Measurements from ENCODE around the gene PODXL. TPM values are rescaled to one million over a fixed set of nuclear protein-coding genes. Genes with fewer than 3 reads are reported as not detected.

Gene PODXL
- total and polyA plus RNA-seq, 2 of the 8 experiments (the other 6 are each of a cell fraction or from before 2014, with no cell fraction given) = 638 to 925 TPM

GRCh38 chr7:131494182-131494581 is 62.2 kb downstream of the PODXL start (continued):
- peak; percentile 25 for TF ChIP-seq CHD7 (IDR thresholded peaks at IDR 0.05; ENCODE audit: insufficient replicate concordance, low read length)
- no peak for TF ChIP-seq KDM5A (IDR thresholded peaks at IDR 0.05; ENCODE audit: low read length)
- TF ChIP-seq RXRA (IDR thresholded peaks at IDR 0.05; ENCODE audit: insufficient read depth, low read depth, low read length) = no peak
- TF ChIP-seq RAD21 (IDR thresholded peaks at IDR 0.05 in 1 of 2, conservative IDR thresholded peaks at IDR 0.05 in 1 of 2; ENCODE audit: low read depth in 2 of 2, low read length in 2 of 2) = no peak
- no peak for TF ChIP-seq GABPA (IDR thresholded peaks at IDR 0.05; ENCODE audit: borderline replicate concordance, insufficient read depth, low read length)
- TF ChIP-seq SIRT6 (IDR thresholded peaks at IDR 0.05; ENCODE audit: low read length) = no peak
- TF ChIP-seq EZH2 (IDR thresholded peaks at IDR 0.05; ENCODE audit: low read depth, low read length, severe bottlenecking) = no peak
- no peak for TF ChIP-seq JUND (IDR thresholded peaks at IDR 0.05; ENCODE audit: low read length)
- no peak for TF ChIP-seq RNF2 (IDR thresholded peaks at IDR 0.05; ENCODE audit: borderline replicate concordance, low read depth, low read length, missing control alignments, poor library complexity, severe bottlenecking)
- 0 out of 3 replicates have a peak, but pooled peaks of 1 of the 2 experiments have one; percentile 2 for TF ChIP-seq POLR2A (IDR thresholded peaks at IDR 0.05; ENCODE audit: control extremely low read depth in 1 of 2, low read depth in 2 of 2, low read length in 2 of 2)
- no peak for TF ChIP-seq BCL11A (IDR thresholded peaks at IDR 0.05; ENCODE audit: low read depth in 2 of 2, low read length in 2 of 2)

Data from H1 (cell line).